ENCODE measurements around the gene TNC.

DNA sequence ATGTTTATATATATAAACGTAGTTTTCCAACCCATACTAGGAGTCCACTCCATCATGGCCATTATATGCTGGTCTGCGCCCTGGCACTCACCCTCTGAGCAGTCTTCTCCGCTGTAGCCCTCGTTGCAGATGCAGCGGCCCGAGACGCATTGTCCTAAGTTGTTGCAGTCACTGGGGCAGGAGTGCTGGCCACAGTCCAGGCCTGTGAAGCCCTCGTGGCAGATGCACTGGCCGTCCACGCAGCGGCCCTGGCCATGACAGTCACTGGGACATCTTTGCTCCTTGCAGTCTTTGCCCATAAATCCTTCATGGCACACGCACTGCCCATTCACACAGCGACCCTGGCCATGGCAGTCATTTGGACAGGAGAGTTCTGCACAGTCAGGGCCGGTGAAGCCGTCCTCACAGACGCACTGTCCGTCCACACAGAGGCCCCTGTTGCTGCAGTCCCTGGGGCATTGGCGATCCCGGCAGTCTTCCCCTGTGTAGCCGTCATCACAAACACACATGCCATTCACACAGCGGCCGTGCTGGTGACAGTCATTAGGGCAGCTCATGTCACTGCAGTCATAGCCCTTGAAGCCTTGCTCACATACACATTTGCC lies 32.1 kb downstream of the TNC start:
- TF ChIP-seq POLR2AphosphoS5 (IDR thresholded peaks at IDR 0.05; ENCODE audit: low read depth, low read length) (no peak), POLR2A (IDR thresholded peaks at IDR 0.05; ENCODE audit: low read depth, low read length) (no peak), PAX5 (IDR thresholded peaks at IDR 0.05; ENCODE audit: insufficient read depth, low read length, severe bottlenecking) (no peak), TAF1 (IDR thresholded peaks at IDR 0.05; ENCODE audit: low read depth, low read length) (no peak), POU2F2 (IDR thresholded peaks at IDR 0.05; ENCODE audit: low read depth, low read length) (no peak), SPI1 (IDR thresholded peaks at IDR 0.05; ENCODE audit: low read depth, low read length) (no peak)
